HCT116 (cell line): ENCODE results near the gene CFAP46. TPM values are rescaled to one million over a fixed set of nuclear protein-coding genes. Genes with fewer than 3 reads are reported as not detected.

ENCODE experiments used
- ATAC-seq: fragments of 200-7000 bp; cut with Tn5 transposase; 2 replicates; pipeline ENCODE4 v1.9.1; 2020; ENCODE audit warnings: mild to moderate bottlenecking, moderate library complexity
- BruUV-seq: library from RNA; stranded (reverse); fragments of 400-500 nt; replicated peaks from 2 replicates; lab custom pipeline; 2021; lab: Mats Ljungman, UMichigan
- CTCF ChIA-PET: fragments of 300-600 bp; sonication (Branson Sonifier 250); formaldehyde crosslinking; loops from one replicate; lab custom pipeline; 2021; ENCODE audit warnings: antibody characterized with exemption; lab: Charles Lee
- POLR2A ChIA-PET: fragments of 300-600, 350-600 bp; sonication (Branson Sonifier 250); formaldehyde crosslinking; loops from one replicate; lab custom pipeline; 2021; ENCODE audit warnings: antibody characterized with exemption; lab: Charles Lee
- RAD21 ChIA-PET, 2 experiments: fragments of 300-600 bp; sonication (Branson Sonifier 250); formaldehyde crosslinking; loops; one replicate each; lab custom pipeline; 2023; ENCODE audit warnings: low total read pairs in 2 of 2; ENCODE audit not compliant: uncharacterized antibody in 2 of 2, unreplicated experiment in 2 of 2, low non-redundant PET in 1 of 2; lab: Charles Lee
- DNase-seq: peaks from one replicate; pipeline ENCODE4 v3.0.0-alpha.2; 2010; ENCODE audit warnings: low read depth, low spot score
- H2AFZ ChIP-seq: fragments of 200-600 bp; shearing (Covaris generic), sonication (generic); 2 replicates; pipeline ENCODE4 v1.6.1; 2017; ENCODE audit warnings: low read depth, mixed run types, mixed read lengths, antibody characterized with exemption, low read length; ENCODE audit not compliant: poor library complexity, severe bottlenecking
- H3K27ac ChIP-seq: 2 replicates; pipeline ENCODE4 v1.5.1; 2012; ENCODE audit warnings: low read depth, low read length
- H3K27me3 ChIP-seq: fragments of 200-600 bp; sonication (generic); 2 replicates; pipeline ENCODE4 v1.6.1; 2016; ENCODE audit warnings: mixed run types, low read length, mixed read lengths; ENCODE audit not compliant: insufficient read depth
- H3K36me3 ChIP-seq, 2 experiments: fragments of 200-500 bp in 1 of 2; fragments of 200-600 bp in 1 of 2; sonication (Bioruptor generic) in 1 of 2; sonication (generic) in 1 of 2; 2 replicates each; pipeline versions ENCODE4 v1.5.1 to v1.6.1; 2014 to 2016; ENCODE audit warnings: low read length in 2 of 2, inconsistent platforms in 1 of 2, mixed read lengths in 1 of 2, mixed run types in 1 of 2; ENCODE audit not compliant: insufficient read depth in 2 of 2, control insufficient read depth in 1 of 2
- H3K4me1 ChIP-seq, 2 experiments: fragments of 200-600 bp in 1 of 2; sonication (generic) in 1 of 2; 2 replicates each; pipeline versions ENCODE4 v1.5.1 to v1.6.1; 2012 to 2017; ENCODE audit warnings: low read length in 2 of 2, inconsistent platforms in 1 of 2, mild to moderate bottlenecking in 1 of 2, mixed read lengths in 1 of 2, mixed run types in 1 of 2, moderate library complexity in 1 of 2; ENCODE audit not compliant: insufficient read depth in 2 of 2, control insufficient read depth in 1 of 2
- H3K4me2 ChIP-seq: fragments of 200-600 bp; sonication (generic); 2 replicates; pipeline ENCODE4 v1.6.1; 2017; ENCODE audit warnings: mixed run types, low read length, mixed read lengths
- H3K4me3 ChIP-seq, 2 experiments: fragments of 200-600 bp in 1 of 2; sonication (generic) in 1 of 2; replicated peaks in 1 of 2; 2 replicates each; pipeline ENCODE4 v1.5.1; 2011 to 2016; ENCODE audit warnings: low read length in 2 of 2, control low read depth in 1 of 2, low read depth in 1 of 2, mild to moderate bottlenecking in 1 of 2, mixed read lengths in 1 of 2, mixed run types in 1 of 2
- H3K79me2 ChIP-seq: fragments of 200-600 bp; sonication (generic); 2 replicates; pipeline ENCODE4 v1.6.1; 2017; ENCODE audit warnings: mild to moderate bottlenecking, mixed run types, low read length, moderate library complexity, mixed read lengths; ENCODE audit not compliant: insufficient read depth
- H3K9ac ChIP-seq: fragments of 200-600 bp; sonication (generic); 2 replicates; pipeline ENCODE4 v1.6.1; 2016; ENCODE audit warnings: low read length, mixed read lengths
- H3K9me2 ChIP-seq: fragments of 200-600 bp; sonication (generic), shearing (Covaris generic); 2 replicates; pipeline ENCODE4 v1.6.1; 2017; ENCODE audit warnings: mixed run types, mild to moderate bottlenecking, moderate library complexity; ENCODE audit not compliant: insufficient read depth
- H3K9me3 ChIP-seq, 2 experiments: fragments of 200-500 bp in 1 of 2; fragments of 200-600 bp in 1 of 2; sonication (Bioruptor generic) in 1 of 2; sonication (generic) in 1 of 2; 2 replicates each; pipeline ENCODE4 v1.6.1; 2014 to 2017; ENCODE audit warnings: low read length in 2 of 2, mixed read lengths in 2 of 2, inconsistent platforms in 1 of 2, low read depth in 1 of 2, mild to moderate bottlenecking in 1 of 2, mixed run types in 1 of 2, moderate library complexity in 1 of 2; ENCODE audit not compliant: control insufficient read depth in 1 of 2, insufficient read depth in 1 of 2
- H4K20me1 ChIP-seq: fragments of 200-600 bp; sonication (generic), shearing (Covaris generic); 2 replicates; pipeline ENCODE4 v1.6.1; 2017; ENCODE audit warnings: mixed run types, mild to moderate bottlenecking, moderate library complexity; ENCODE audit not compliant: insufficient read depth
- CEBPB ChIP-seq: IDR thresholded peaks from 2 replicates; pipeline ENCODE4 v1.6.1; 2012; ENCODE audit warnings: low read depth
- EZH2 ChIP-seq: fragments of 200-600 bp; sonication (generic); IDR thresholded peaks from 2 replicates; pipeline ENCODE4 v1.6.1; 2017; ENCODE audit warnings: antibody characterized with exemption, mixed run types
- JUND ChIP-seq: IDR thresholded peaks from 2 replicates; pipeline ENCODE4 v1.6.1; 2012
- POLR2A ChIP-seq: IDR thresholded peaks from 2 replicates; pipeline ENCODE4 v1.7.0; 2011; ENCODE audit warnings: borderline replicate concordance; ENCODE audit not compliant: insufficient read depth, insufficient read length; ENCODE audit errors: extremely low read depth
- RAD21 ChIP-seq: IDR thresholded peaks from 2 replicates; pipeline ENCODE4 v1.6.1; 2012; ENCODE audit warnings: low read depth, mild to moderate bottlenecking
- SP1 ChIP-seq: IDR thresholded peaks from 2 replicates; pipeline ENCODE4 v1.6.1; 2012; ENCODE audit warnings: low read depth
- intact Hi-C: fragments of 100-400 bp; cut with micrococcal nuclease; formaldehyde crosslinking; loops from 2 replicates; pipeline ENCODE4 v1.10.0; 2022
- total RNA-seq: library from RNA; stranded (reverse); gene quantifications from one replicate; pipeline ENCODE4 v1.2.1, GENCODE V29; 2021; ENCODE audit not compliant: unreplicated experiment
- TF ChIP-seq, protein P1 (sequence below): IDR thresholded peaks from 2 replicates; pipeline ENCODE4 v1.6.1; 2012; ENCODE audit warnings: low read depth
- TF ChIP-seq, protein P2 (sequence below): IDR thresholded peaks from 2 replicates; pipeline ENCODE4 v1.6.1; 2012
- TF ChIP-seq, protein P3 (sequence below), 3 experiments: fragments of 200-600 bp in 1 of 3; sonication (generic) in 1 of 3; IDR thresholded peaks in 2 of 3; conservative IDR thresholded peaks in 1 of 3; 2 replicates each; pipeline ENCODE4 v1.5.1; 2012 to 2017; ENCODE audit warnings: low read depth in 2 of 3, low read length in 2 of 3, antibody characterized with exemption in 1 of 3, borderline replicate concordance in 1 of 3, control low read depth in 1 of 3, mild to moderate bottlenecking in 1 of 3, mixed read lengths in 1 of 3, mixed run types in 1 of 3, moderate library complexity in 1 of 3; ENCODE audit not compliant: insufficient read depth in 1 of 3

Gene CFAP46
- total RNA-seq, 1 experiment from 2014 or later, result 1.4 TPM

GRCh38 chr10:132938472-132939339, 3.7 kb downstream of the CFAP46 start:
- Histone ChIP-seq H3K4me1 (peaks cover 0 to 7% of the 10 kb centered on the region in 2 experiments; a peak in 1 of 4 replicates), H2AFZ (no peak overlapping the region), H3K79me2 (no peaks in the 10 kb centered on the region), H3K27me3 (no peaks in the 10 kb centered on the region), H3K9ac (no peak overlapping the region), H3K4me3 (no peak overlapping the region), H3K4me2 (no peak overlapping the region), H3K27ac (no peak overlapping the region), H3K36me3 (no peaks in the 10 kb centered on the region), H4K20me1 (no peaks in the 10 kb centered on the region), H3K9me3 (no peaks in the 10 kb centered on the region), H3K9me2 (no peaks in the 10 kb centered on the region)
- RAD21 ChIA-PET, result no interaction called here
- CTCF ChIA-PET, result no interaction called here
- no TSS peak for BruUV-seq
- intact Hi-C loops, result no loop called here
- DNase-seq (no peak), ATAC-seq (peak; percentile 59)
- TF ChIP-seq JUND (no peak), EZH2 (no peak), POLR2A (no peak), CEBPB (no peak), RAD21 (peak; percentile 42), SP1 (no peak)
- TF ChIP-seq, protein P1, sequence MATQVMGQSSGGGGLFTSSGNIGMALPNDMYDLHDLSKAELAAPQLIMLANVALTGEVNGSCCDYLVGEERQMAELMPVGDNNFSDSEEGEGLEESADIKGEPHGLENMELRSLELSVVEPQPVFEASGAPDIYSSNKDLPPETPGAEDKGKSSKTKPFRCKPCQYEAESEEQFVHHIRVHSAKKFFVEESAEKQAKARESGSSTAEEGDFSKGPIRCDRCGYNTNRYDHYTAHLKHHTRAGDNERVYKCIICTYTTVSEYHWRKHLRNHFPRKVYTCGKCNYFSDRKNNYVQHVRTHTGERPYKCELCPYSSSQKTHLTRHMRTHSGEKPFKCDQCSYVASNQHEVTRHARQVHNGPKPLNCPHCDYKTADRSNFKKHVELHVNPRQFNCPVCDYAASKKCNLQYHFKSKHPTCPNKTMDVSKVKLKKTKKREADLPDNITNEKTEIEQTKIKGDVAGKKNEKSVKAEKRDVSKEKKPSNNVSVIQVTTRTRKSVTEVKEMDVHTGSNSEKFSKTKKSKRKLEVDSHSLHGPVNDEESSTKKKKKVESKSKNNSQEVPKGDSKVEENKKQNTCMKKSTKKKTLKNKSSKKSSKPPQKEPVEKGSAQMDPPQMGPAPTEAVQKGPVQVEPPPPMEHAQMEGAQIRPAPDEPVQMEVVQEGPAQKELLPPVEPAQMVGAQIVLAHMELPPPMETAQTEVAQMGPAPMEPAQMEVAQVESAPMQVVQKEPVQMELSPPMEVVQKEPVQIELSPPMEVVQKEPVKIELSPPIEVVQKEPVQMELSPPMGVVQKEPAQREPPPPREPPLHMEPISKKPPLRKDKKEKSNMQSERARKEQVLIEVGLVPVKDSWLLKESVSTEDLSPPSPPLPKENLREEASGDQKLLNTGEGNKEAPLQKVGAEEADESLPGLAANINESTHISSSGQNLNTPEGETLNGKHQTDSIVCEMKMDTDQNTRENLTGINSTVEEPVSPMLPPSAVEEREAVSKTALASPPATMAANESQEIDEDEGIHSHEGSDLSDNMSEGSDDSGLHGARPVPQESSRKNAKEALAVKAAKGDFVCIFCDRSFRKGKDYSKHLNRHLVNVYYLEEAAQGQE, result no peak
- TF ChIP-seq, protein P2, sequence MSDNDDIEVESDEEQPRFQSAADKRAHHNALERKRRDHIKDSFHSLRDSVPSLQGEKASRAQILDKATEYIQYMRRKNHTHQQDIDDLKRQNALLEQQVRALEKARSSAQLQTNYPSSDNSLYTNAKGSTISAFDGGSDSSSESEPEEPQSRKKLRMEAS, result no peak
- TF ChIP-seq, protein P3, sequence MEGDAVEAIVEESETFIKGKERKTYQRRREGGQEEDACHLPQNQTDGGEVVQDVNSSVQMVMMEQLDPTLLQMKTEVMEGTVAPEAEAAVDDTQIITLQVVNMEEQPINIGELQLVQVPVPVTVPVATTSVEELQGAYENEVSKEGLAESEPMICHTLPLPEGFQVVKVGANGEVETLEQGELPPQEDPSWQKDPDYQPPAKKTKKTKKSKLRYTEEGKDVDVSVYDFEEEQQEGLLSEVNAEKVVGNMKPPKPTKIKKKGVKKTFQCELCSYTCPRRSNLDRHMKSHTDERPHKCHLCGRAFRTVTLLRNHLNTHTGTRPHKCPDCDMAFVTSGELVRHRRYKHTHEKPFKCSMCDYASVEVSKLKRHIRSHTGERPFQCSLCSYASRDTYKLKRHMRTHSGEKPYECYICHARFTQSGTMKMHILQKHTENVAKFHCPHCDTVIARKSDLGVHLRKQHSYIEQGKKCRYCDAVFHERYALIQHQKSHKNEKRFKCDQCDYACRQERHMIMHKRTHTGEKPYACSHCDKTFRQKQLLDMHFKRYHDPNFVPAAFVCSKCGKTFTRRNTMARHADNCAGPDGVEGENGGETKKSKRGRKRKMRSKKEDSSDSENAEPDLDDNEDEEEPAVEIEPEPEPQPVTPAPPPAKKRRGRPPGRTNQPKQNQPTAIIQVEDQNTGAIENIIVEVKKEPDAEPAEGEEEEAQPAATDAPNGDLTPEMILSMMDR (IDR thresholded peaks at IDR 0.05 in 2 of 3, conservative IDR thresholded peaks at IDR 0.05 in 1 of 3; ENCODE audit: borderline replicate concordance in 1 of 3, insufficient read depth in 1 of 3, low read depth in 2 of 3, low read length in 2 of 3), result peak; percentile 9 to 39 (median 16); a peak in 4 of 6 replicates
- POLR2A ChIA-PET, result no interaction called here
